GM21515 (cell line): ENCODE data around the gene IL11.

Experiments used
- ATAC-seq: cut with Tn5 transposase; IDR thresholded peaks from one replicate; pipeline ENCODE4 v1.9.1; 2021; ENCODE audit not compliant: unreplicated experiment

The IL11 gene

DNA sequence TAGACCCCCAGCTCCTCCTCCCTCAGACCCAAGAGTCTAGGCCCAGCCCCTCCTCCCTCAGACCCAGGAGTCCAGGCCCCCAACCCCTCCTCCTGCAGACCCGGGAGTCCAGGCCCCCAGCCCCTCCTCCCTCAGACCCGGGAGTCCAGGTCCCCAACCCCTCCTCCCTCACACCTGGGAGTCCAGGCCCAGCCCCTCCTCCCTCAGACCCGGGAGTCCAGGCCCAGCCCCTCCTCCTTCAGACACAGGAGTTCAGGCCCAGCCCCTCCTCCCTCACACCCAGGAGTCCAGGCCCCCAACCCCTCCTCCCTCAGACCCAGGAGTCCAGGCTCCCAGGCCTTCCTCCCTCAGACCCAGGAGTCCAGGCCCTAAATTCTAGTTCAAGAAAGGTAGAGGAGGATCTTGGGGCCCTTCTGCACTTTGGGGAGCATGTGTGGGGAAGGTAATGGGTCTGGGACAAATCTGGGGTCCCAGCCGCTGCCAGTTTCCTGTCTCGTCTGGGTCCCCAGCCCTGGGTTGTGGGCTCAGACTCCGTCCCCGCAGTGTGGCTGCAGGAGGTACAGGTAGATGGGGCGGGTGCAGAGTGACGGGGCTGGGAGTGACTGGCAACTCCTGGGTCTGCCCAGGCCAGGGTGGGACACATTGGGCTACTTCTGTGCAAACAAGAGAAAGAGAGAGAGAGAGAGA lies 3.2 kb upstream of the IL11 start:
- ATAC-seq, result no peak

DNA sequence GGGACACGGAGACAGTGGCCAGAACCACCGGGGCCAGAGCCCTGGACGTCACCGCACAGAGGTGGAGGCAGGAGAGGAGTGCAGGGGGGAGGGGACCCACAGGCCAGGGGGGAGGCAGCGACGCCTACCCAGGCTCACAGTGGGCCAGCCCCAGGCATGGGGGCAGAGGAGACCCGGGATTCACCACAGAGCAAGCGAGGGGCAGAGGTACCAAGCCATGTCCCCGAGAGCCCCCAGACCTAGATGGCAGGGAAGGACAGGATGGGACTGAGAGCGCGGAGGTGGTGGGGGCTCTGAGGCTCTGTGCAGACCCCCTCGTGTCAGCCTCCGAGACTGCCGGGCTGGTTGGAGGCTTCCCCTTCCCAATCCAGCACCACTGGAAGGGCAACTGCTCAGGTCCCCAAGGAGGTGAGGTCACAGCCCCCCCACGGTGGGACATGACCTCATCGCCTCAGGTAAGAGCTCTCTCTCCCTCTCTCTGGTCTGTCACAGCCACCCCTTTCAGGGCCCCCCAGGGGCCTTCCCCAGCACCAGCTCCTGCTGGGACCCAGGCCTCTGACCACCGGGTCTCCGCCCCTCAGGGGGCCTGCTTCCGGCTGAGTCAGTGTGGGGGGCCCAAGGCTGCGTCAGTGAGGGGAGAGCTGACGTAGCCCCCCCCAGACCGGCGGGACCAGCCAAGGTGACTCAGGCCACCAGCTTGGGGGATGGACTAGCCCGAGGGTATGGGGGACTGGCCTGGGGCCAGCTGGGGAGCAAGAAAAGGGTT lies 2.2 kb upstream of the IL11 start:
- ATAC-seq, result no peak

- ATAC-seq, result no peak
Observed at GRCh38 chr19:55369653-55370304, 484 bp downstream of the IL11 start.

- no peak for ATAC-seq
Observed at GRCh38 chr19:55368701-55369563, 1.3 kb downstream of the IL11 start.

- ATAC-seq, result no peak
Observed at GRCh38 chr19:55368106-55368505, 2.2 kb downstream of the IL11 start.

DNA sequence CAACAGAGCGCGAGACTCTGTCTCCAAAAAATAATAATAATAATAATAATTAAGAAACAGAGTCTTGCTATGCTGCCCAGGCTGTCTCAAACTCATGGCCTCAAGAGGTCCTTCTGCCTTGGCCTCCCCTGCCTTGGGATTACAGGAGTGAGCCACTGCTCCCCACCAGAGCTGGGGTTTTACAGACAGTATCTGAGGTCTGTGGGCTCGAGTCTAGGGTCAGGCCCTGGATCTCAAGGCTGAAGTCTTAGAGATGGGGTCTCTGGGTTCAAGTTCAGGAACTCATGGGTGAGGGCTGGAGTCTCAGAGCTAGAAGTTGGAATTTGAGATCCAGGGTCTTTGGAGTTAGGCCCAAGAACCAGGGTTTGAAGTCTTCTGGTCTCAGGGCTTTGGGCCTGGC lies 3.5 kb downstream of the IL11 start:
- ATAC-seq, result no peak

GRCh38 chr19:55365964-55366363 lies 4.3 kb downstream of the IL11 start:
- ATAC-seq, result no peak

DNA sequence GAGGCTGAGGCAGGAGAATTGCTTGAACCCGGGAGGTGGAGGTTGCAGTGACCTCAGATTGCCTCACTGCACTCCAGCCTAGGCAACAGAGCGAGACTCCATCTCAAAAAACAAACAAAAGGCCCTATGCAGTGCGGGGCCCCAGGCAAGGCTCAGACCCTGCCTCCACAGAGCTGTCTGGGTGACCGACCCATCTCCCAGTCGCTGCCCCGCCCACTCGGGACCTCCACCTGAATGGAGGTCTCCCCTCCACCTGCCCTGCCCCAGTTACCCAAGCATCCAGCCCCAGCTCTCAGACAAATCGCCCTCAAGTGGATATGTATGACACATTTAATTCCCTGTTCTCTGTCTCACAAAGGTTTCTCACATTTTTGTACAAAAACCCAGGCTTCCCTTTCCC lies 5.0 kb downstream of the IL11 start:
- ATAC-seq, result no peak

DNA sequence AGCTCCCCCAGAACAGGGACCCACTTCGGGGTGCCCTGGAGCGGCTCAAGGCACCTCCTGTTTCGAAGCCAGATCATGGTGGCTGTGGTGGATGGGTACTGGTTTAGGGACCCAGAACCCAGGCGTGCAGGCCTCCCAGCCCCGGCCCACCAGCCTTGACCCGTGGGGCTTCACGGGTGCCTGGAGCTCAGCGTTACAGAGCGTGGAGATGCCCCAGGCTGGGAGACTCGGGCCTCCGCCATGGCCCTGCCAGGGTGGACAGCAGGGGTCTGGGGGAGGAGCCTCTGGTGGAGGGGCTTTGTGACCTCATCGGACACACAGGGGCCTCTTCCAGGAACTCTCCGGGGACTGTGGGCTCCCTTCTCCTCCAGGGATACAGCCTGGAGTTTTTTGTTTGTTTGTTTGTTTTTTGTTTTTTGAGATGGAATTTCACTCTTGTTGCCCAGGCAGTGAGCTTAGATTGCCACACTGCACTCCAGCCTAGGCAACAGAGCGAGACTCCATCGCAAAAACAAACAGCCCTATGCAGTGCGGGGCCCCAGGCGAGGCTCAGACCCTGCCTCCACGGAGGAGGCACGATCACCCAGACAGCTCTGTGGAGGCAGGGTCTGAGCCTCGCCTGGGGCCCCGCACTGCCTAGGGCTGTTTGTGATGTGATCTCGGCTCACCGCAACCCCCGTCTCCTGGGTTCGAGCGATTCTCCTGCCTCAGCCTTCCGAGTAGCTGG lies 7.1 kb downstream of the IL11 start, which contains the start of gene GARIN5B:
GARIN5B (minus strand) TSS at position 271 of the 727 bp plus-strand sequence; CDS start at position 77, 194 bp downstream.
- no peak for ATAC-seq

- ATAC-seq, result no peak
Observed at GRCh38 chr19:55362174-55362989, 7.9 kb downstream of the IL11 start.

- ATAC-seq, result no peak
Observed at GRCh38 chr19:55360902-55361301, 9.4 kb downstream of the IL11 start.

GRCh38 chr19:55358943-55359908 lies 11.0 kb downstream of the IL11 start:
- no peak for ATAC-seq

DNA sequence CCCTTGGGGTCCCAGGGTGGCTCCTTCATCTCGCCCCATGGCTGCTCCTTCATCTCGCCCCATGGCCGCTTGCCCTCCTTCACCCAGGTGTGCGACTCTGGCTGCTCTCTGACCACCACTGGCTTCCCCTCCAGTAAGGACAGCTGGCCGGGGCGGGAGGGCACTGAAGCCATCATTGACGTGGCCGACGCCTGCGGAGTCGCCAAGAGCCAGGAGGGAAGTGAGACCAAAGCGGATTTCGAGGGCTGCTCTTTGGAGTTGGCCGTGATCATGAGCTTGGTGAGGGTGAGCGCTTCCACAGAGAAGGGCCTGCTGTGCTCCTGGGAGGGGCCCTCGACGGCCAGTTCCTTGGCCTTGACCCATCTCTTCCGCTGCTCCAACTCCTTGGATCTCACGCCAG lies 11.8 kb downstream of the IL11 start:
- ATAC-seq, result no peak

- no peak for ATAC-seq
Observed at GRCh38 chr19:55355213-55355821, 14.9 kb downstream of the IL11 start.

GRCh38 chr19:55354698-55355212 lies 15.5 kb downstream of the IL11 start, which contains the start of gene COX6B2:
COX6B2 (minus strand) TSS chr19:55354719; CDS start chr19:55354521, 198 bp downstream.
- no peak for ATAC-seq

- ATAC-seq, result no peak
Observed at GRCh38 chr19:55353803-55354697, 16.2 kb downstream of the IL11 start.
